Right hindlimb (tissue), 1 donor: ENCODE results near the gene APOBEC3F.
A peak's percentile ranks its signal among the peaks of the same experiment; 100 is the strongest.
"Not testable (repeated sequence)": the region's sequence is repeated elsewhere in the genome, so short reads cannot be mapped to it uniquely, and the experiment has no call there.

ENCODE experiments used
- DNase-seq: peaks from one replicate; pipeline ENCODE4 v3.0.0-alpha.2; 2018

APOBEC3F gene

GRCh38 chr22:39076155-39077025, 35.7 kb downstream of the APOBEC3F start:
- not testable (repeated sequence) for DNase-seq

GRCh38 chr22:39077026-39077840, 36.6 kb downstream of the APOBEC3F start, which contains the start of gene APOBEC3G:
Gene APOBEC3G, plus strand, starts transcription at chr22:39077275. Its CDS starts 87 bp downstream, at chr22:39077362.
- peak; percentile 55 for DNase-seq

GRCh38 chr22:39077912-39078311, 37.2 kb downstream of the APOBEC3F start:
- not testable (repeated sequence) for DNase-seq

- no peak for DNase-seq
Observed at GRCh38 chr22:39078329-39078728, 37.7 kb downstream of the APOBEC3F start.

- not testable (repeated sequence) for DNase-seq
Observed at GRCh38 chr22:39079054-39079637, 38.5 kb downstream of the APOBEC3F start.

GRCh38 chr22:39080052-39080762, 39.5 kb downstream of the APOBEC3F start:
- DNase-seq, result no peak

- DNase-seq, result no peak
Observed at GRCh38 chr22:39081016-39081415, 40.4 kb downstream of the APOBEC3F start.

GRCh38 chr22:39081598-39081997, 40.9 kb downstream of the APOBEC3F start:
- DNase-seq, result no peak

GRCh38 chr22:39083212-39084165, 42.8 kb downstream of the APOBEC3F start:
- no peak for DNase-seq

GRCh38 chr22:39084666-39085065, 44.0 kb downstream of the APOBEC3F start:
- DNase-seq, result no peak

GRCh38 chr22:39087098-39087497, 46.4 kb downstream of the APOBEC3F start:
- no peak for DNase-seq

GRCh38 chr22:39087881-39088684, 47.4 kb downstream of the APOBEC3F start:
- peak; percentile 71 for DNase-seq

- DNase-seq, result no peak
Observed at GRCh38 chr22:39088685-39089032, 48.0 kb downstream of the APOBEC3F start.

GRCh38 chr22:39089928-39090327, 49.3 kb downstream of the APOBEC3F start:
- DNase-seq, result no peak

- DNase-seq, result no peak
Observed at GRCh38 chr22:39090426-39091064, 49.9 kb downstream of the APOBEC3F start.

- no peak for DNase-seq
Observed at GRCh38 chr22:39091126-39092081, 50.7 kb downstream of the APOBEC3F start.

- no peak for DNase-seq
Observed at GRCh38 chr22:39092111-39092862, 51.6 kb downstream of the APOBEC3F start.
